Hair follicular keratinocyte (primary cell): ENCODE results near the gene ATXN3L. TPM values are rescaled to one million over a fixed set of nuclear protein-coding genes. Genes with fewer than 3 reads are reported as not detected.

Source experiments
- total RNA-seq: library from RNA; depleted of rRNA; stranded (reverse); fragments of >200 nt; gene quantifications from 2 replicates; pipeline ENCODE4 v1.2.3, GENCODE V29; 2015

Gene ATXN3L
- total RNA-seq, result not detected in 2 replicates

DNA sequence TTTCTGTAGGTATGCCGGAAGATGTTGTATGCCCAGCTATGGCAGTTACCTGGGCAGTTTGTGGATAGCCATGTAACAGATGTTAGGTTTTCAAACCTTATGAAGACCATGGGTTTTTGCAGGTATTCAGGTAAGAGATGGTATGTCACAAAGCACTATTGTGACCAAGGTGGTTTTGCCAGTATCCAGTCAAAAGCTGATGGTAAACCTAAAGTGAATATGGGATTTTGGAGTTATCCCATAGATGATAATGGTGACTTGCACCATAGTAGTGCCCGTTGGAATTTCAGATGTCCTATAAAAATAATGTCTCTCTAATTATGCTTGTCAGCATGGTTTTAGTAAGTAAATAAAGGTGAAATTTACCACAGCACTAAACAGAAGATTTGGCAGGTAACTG is at the start of gene ATXN3L:
Gene ATXN3L (minus strand): TSS at position 101 of the 400 bp plus-strand sequence. CDS start 119 bp downstream, outside the sequence.

Other genes starting within 250 kb of the ATXN3L start
- gene EGFL6, start 249.5 kb upstream of the ATXN3L start, total RNA-seq, result not detected in 2 replicates